NT2/D1 (cell line): Measurements from ENCODE around the gene WNK1.

Source experiments
- DNase-seq: peaks from one replicate; pipeline ENCODE4 v3.0.0-alpha.2; 2011; ENCODE audit warnings: low read depth, low spot score
- H3K27me3 ChIP-seq: 2 replicates; pipeline ENCODE4 v1.6.0; 2011; ENCODE audit warnings: mild to moderate bottlenecking; ENCODE audit not compliant: insufficient read length, insufficient read depth
- H3K36me3 ChIP-seq: 2 replicates; pipeline ENCODE4 v1.6.1; 2011; ENCODE audit warnings: mild to moderate bottlenecking, low read length, mixed read lengths; ENCODE audit not compliant: insufficient read depth, insufficient read length
- H3K4me1 ChIP-seq: 2 replicates; pipeline ENCODE4 v1.5.1; 2011; ENCODE audit not compliant: insufficient read depth, insufficient read length
- H3K4me3 ChIP-seq: 2 replicates; pipeline ENCODE4 v1.5.1; 2011; ENCODE audit warnings: low read depth; ENCODE audit not compliant: insufficient read length
- H3K9ac ChIP-seq: 2 replicates; pipeline ENCODE4 v1.6.0; 2011; ENCODE audit warnings: low read depth; ENCODE audit not compliant: insufficient read length
- H3K9me3 ChIP-seq: 2 replicates; pipeline ENCODE4 v1.5.1; 2011; ENCODE audit warnings: mild to moderate bottlenecking, low read length; ENCODE audit not compliant: insufficient read depth
- SUZ12 ChIP-seq: IDR thresholded peaks from 2 replicates; pipeline ENCODE4 v1.6.1; 2011; ENCODE audit not compliant: insufficient read length, insufficient read depth; ENCODE audit errors: extremely low read depth
- YY1 ChIP-seq: IDR thresholded peaks from 2 replicates; pipeline ENCODE4 v1.6.1; 2011; ENCODE audit not compliant: insufficient read length, insufficient read depth
- ZNF274 ChIP-seq: IDR thresholded peaks from 2 replicates; pipeline ENCODE4 v1.6.1; 2011; ENCODE audit warnings: mild to moderate bottlenecking, low read depth, low read length

The WNK1 gene

DNA sequence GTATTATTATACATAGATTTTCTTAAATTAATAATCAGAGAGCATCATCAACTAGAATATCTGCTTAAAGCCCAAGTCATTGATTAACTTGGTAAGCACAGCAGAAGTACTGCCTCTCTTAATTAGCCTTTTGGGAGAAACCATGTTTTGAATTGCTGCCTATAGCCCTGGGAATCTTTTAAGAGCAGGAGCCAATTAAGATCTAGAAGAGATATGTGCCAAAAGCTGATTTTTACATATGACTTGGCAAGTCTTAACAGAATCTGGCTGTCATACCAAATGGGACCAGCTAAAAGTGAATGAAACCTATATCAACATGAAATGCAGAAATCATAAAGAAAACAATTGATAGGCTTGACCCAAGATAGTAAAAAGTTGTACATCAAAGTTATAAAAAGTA is 23.2 kb upstream of the WNK1 start:
- Histone ChIP-seq H3K9ac (no peak overlapping the region), H3K4me1 (no peaks in the 10 kb centered on the region), H3K9me3 (peaks cover 8% of the 10 kb centered on the region; the same call in 1 of the 2 replicates), H3K36me3 (no peaks in the 10 kb centered on the region), H3K27me3 (no peaks in the 10 kb centered on the region), H3K4me3 (no peak overlapping the region)
- no peak for DNase-seq
- TF ChIP-seq ZNF274 (no peak), SUZ12 (no peak), YY1 (no peak)

DNA sequence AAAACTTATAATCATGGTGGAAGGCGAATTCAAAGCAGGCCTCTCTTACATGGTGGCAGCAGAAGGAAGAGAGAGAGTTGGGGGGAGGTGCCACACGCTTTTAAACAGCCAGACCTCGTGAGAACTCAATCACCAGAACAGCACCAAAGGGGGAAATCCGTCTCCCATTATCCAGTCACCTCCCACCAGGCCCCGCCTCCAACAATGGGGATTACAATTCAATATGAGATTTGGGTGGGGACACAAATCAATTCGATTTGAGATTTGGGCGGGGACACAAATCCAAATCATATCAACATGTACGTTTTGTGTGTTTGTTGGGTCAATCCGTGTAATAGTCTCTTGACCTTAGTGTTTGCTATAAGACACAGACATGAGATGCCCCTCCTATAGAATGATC is 21.8 kb upstream of the WNK1 start:
- TF ChIP-seq YY1 (no peak), SUZ12 (no peak), ZNF274 (no peak)
- no peak for DNase-seq
- H3K4me3 ChIP-seq: no peak overlapping the region

DNA sequence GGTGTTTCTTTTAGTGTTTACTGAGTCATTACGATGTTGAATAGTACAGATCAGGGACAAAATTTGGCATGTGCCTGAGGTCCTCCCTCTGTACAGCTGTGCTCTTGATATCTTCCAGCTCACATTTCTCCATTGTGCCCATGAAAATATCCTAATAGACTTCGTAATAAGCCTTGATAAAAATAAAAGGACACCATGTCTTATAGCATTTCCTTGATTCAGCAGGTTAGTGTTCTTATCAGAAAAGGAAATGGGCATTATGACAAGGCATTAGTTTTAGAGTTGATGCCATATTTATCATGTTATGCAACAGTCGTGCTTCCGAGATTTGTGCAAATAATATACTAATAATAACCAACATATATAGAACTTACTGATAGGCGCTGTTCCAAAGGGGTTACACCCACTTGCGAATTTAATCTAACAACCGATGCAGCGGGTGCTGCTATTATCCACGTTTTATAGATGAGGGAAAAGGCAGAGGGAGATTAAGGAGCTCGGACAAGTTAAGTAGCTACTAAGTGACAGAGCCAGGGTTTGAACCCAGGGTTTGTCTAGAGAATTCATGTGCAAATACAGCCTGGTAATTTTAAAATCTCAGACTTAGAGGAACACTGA is 15.1 kb upstream of the WNK1 start:
- Histone ChIP-seq H3K9me3 (no peaks in the 10 kb centered on the region), H3K27me3 (no peaks in the 10 kb centered on the region), H3K9ac (no peak overlapping the region), H3K4me3 (no peak overlapping the region), H3K36me3 (no peaks in the 10 kb centered on the region), H3K4me1 (no peaks in the 10 kb centered on the region)
- DNase-seq: no peak
- no peak for TF ChIP-seq SUZ12
- TF ChIP-seq YY1: no peak
- no peak for TF ChIP-seq ZNF274

More for the DNA sequence above, 21.8 kb upstream of the WNK1 start:
- Histone ChIP-seq H3K36me3 (no peaks in the 10 kb centered on the region), H3K9me3 (peaks cover 8% of the 10 kb centered on the region; the same call in 1 of the 2 replicates), H3K9ac (no peak overlapping the region), H3K4me1 (no peaks in the 10 kb centered on the region), H3K27me3 (no peaks in the 10 kb centered on the region)

DNA sequence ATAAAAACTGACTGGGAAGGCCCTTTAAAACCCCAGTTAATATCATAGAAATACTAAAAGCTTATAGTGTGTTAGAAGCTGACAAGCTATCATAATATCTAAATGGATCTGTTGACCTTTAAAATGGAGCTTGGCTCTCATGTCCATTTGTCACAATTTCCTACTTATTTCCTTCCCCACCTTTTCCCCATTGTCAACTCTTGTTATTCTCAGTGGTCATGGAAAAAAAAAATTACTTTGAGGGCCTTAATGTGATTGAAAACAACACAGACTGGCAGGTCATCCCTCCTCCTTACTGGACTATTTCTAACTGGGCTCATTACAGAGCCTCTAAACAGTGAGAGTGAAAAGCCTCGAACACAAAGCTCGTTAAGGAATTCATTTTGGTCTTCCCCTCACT is 13.7 kb upstream of the WNK1 start:
- DNase-seq: no peak
- Histone ChIP-seq H3K36me3 (no peaks in the 10 kb centered on the region), H3K9me3 (no peaks in the 10 kb centered on the region), H3K9ac (no peak overlapping the region), H3K4me1 (no peaks in the 10 kb centered on the region), H3K27me3 (no peaks in the 10 kb centered on the region), H3K4me3 (no peak overlapping the region)
- no peak for TF ChIP-seq YY1
- TF ChIP-seq SUZ12: no peak
- TF ChIP-seq ZNF274: no peak

DNA sequence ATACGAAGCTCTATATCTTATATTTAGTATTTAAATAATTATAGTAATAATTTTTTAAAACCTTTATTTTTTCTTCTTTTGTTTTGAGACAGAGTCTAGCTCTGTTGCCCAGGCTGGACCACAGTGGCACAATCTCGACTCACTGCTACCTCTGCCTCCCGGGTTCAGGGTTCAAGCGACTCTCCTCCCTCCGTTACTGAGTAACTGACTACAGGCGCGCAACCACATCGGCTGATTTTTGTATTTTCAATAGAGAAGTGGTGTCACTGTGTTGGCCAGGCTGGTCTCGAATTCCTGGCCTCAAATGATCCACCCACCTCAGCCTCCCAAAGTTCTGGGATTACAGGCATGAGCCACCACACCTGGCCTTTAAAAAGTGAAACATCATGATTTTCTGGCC is 13.0 kb upstream of the WNK1 start:
- Histone ChIP-seq H3K4me1 (no peaks in the 10 kb centered on the region), H3K4me3 (no peak overlapping the region), H3K9me3 (no peaks in the 10 kb centered on the region), H3K9ac (no peak overlapping the region), H3K36me3 (no peaks in the 10 kb centered on the region), H3K27me3 (no peaks in the 10 kb centered on the region)
- TF ChIP-seq YY1: no peak
- TF ChIP-seq ZNF274: no peak
- TF ChIP-seq SUZ12: no peak
- DNase-seq: no peak

DNA sequence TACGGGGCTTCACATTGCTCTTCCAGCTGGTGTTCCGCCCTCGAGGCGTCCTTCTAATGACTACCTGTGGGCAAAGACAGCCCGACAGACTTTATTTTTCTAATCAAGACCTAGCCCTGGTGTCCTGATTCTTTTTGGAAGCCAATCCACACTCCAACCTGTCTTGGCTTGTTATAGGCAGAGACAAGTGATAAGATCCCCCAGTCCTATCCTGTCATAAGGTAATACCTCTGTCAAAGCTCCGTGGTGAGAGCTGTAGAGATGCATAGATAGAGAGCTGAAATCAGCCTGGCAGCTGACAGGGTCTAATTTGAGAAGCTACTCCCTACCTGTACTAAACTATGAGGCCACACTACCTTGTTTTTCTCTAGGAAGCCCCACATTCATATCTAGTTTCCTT is 11.5 kb upstream of the WNK1 start:
- H3K9me3 ChIP-seq: no peaks in the 10 kb centered on the region
- H3K36me3 ChIP-seq: no peaks in the 10 kb centered on the region
- H3K9ac ChIP-seq: no peak overlapping the region
- no peak for DNase-seq
- no peak for TF ChIP-seq SUZ12
- TF ChIP-seq YY1: no peak
- TF ChIP-seq ZNF274: no peak
- H3K4me1 ChIP-seq: no peaks in the 10 kb centered on the region
- H3K27me3 ChIP-seq: no peaks in the 10 kb centered on the region
- H3K4me3 ChIP-seq: no peak overlapping the region

DNA sequence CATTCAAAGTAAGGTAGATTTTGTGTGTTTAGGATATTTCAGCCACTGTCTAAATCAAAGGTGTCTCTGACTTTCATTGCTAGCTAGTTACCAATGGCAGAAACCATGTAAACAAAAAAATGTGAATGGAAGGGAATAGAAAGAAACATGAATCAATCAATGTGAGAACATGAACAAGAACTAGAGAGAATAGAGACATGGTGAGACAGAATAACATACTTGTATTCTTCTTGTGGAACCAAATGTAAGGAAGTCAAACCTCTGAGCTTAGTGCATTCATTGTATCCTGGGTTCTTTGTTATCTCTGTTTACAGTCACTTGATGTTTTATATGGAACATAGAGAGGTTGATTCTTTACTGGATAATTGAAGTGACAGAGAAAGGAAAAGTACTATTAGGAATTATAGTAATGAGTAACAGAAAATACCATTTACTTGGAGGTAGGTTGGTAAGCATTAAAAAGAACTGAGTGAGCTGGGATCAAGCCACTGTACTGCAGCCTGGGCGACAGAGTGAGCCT is 2.6 kb upstream of the WNK1 start:
- H3K27me3 ChIP-seq: no peaks in the 10 kb centered on the region
- DNase-seq: no peak
- no peak for TF ChIP-seq SUZ12
- no peak for TF ChIP-seq ZNF274
- no peak for TF ChIP-seq YY1
- no peak overlapping the region for H3K4me3 ChIP-seq
- no peaks in the 10 kb centered on the region for H3K9me3 ChIP-seq
- H3K9ac ChIP-seq: no peak overlapping the region
- peaks cover 13% of the 10 kb centered on the region for H3K36me3 ChIP-seq
- no peaks in the 10 kb centered on the region for H3K4me1 ChIP-seq
